Measurements from ENCODE around the gene ERFL.

- no peak for TF ChIP-seq CSRNP3 (CRISPR knock-in tag; IDR thresholded peaks at IDR 0.05)
- TF ChIP-seq POU6F1 (CRISPR knock-in tag; IDR thresholded peaks at IDR 0.05; ENCODE audit: borderline replicate concordance, low read depth) = no peak
- no peak for TF ChIP-seq ZNF565 (CRISPR knock-in tag; conservative IDR thresholded peaks at IDR 0.05; ENCODE audit: low read depth)
- TF ChIP-seq ZFP30 (CRISPR knock-in tag; IDR thresholded peaks at IDR 0.05) = no peak
- no peak for TF ChIP-seq ZC3H10 (CRISPR knock-in tag; IDR thresholded peaks at IDR 0.05)
Observed at GRCh38 chr19:41896581-41896942, 31.7 kb downstream of the ERFL start.

Data from SK-N-SH treated with all-trans-retinoic acid at 6 μM for 48 hours (cell line).